Natural killer cell (primary cell): Measurements from ENCODE around the gene EYS. TPM values are rescaled to one million over a fixed set of nuclear protein-coding genes. Genes with fewer than 3 reads are reported as not detected.

Source experiments
- ATAC-seq, 3 donors: fragments of 150-1000 bp in 2 of 3; fragments of 200-7000 bp in 1 of 3; cut with Tn5 transposase; 1 replicate in 1 of 3; 2 replicates in 2 of 3; pipeline ENCODE4 v1.10.0; 2021; ENCODE audit warnings: mild to moderate bottlenecking in 2 of 3, moderate library complexity in 2 of 3
- DNase-seq, 2 donors: peaks; one replicate each; pipeline versions ENCODE4 v3.0.0 to v3.0.0-alpha.2; 2013 to 2021; ENCODE audit warnings: mixed read lengths in 1 of 2
- H3K27ac ChIP-seq: one replicate; pipeline ENCODE4 v1.5.1; 2013; ENCODE audit warnings: mild to moderate bottlenecking, low read length
- H3K27me3 ChIP-seq: one replicate; pipeline ENCODE4 v1.6.1; 2013; ENCODE audit warnings: low read length; ENCODE audit not compliant: control insufficient read depth, insufficient read depth
- H3K36me3 ChIP-seq: one replicate; pipeline ENCODE4 v1.6.1; 2013; ENCODE audit warnings: low read length; ENCODE audit not compliant: control insufficient read depth, insufficient read depth
- H3K4me1 ChIP-seq: one replicate; pipeline ENCODE4 v1.6.1; 2013; ENCODE audit warnings: low read length; ENCODE audit not compliant: control insufficient read depth, insufficient read depth
- H3K4me3 ChIP-seq: one replicate; pipeline ENCODE4 v1.5.1; 2013; ENCODE audit warnings: low read length
- H3K9me3 ChIP-seq: one replicate; pipeline ENCODE4 v1.6.1; 2013; ENCODE audit warnings: low read length; ENCODE audit not compliant: control insufficient read depth, insufficient read depth
- H3K27ac Mint-ChIP-seq, 2 donors: one replicate each; pipeline ENCODE4 v1.8.0; 2022; ENCODE audit warnings: mild to moderate bottlenecking in 2 of 2, mixed read lengths in 2 of 2, moderate library complexity in 1 of 2
- H3K27me3 Mint-ChIP-seq, 2 donors: one replicate each; pipeline ENCODE4 v1.8.0; 2022; ENCODE audit warnings: low read depth in 2 of 2, mixed read lengths in 2 of 2
- H3K36me3 Mint-ChIP-seq: one replicate; pipeline ENCODE4 v1.8.0; 2022; ENCODE audit warnings: mixed read lengths
- H3K4me1 Mint-ChIP-seq, 2 donors: one replicate each; pipeline ENCODE4 v1.8.0; 2022; ENCODE audit warnings: mixed read lengths in 2 of 2
- H3K4me3 Mint-ChIP-seq: one replicate; pipeline ENCODE4 v1.8.0; 2022; ENCODE audit warnings: mild to moderate bottlenecking, moderate library complexity, mixed read lengths
- H3K9me3 Mint-ChIP-seq, 2 donors: one replicate each; pipeline ENCODE4 v1.8.0; 2022; ENCODE audit warnings: mixed read lengths in 2 of 2
- WGBS: methylation state at CpG from one replicate; pipeline ENCODE4 v1.1.7; 2013; ENCODE audit warnings: missing lambda C conversion rate; ENCODE audit not compliant: insufficient coverage; 5-methylcytosine and 5-hydroxymethylcytosine counted together
- intact Hi-C: fragments of 100-400 bp; cut with micrococcal nuclease; formaldehyde crosslinking; loops from one replicate; pipeline ENCODE4 v1.14.2; 2022
- total RNA-seq, 4 donors: library from RNA; stranded (reverse); fragments of 120-200 nt in 1 of 4; gene quantifications; one replicate each; pipeline versions ENCODE4 v1.2.3 to v1.2.4, GENCODE V29; 2013 to 2022
- TF ChIP-seq, protein P1 (sequence below): fragments of 200-600 bp; IDR thresholded peaks from one replicate; pipeline ENCODE4 v1.8.0; 2022; ENCODE audit warnings: antibody characterized with exemption

The EYS gene
- total RNA-seq, 3 donors from 2014 or later (not counting 1 experiment from before 2014, with no cell fraction given) = 0.55 TPM; not detected in 2

DNA sequence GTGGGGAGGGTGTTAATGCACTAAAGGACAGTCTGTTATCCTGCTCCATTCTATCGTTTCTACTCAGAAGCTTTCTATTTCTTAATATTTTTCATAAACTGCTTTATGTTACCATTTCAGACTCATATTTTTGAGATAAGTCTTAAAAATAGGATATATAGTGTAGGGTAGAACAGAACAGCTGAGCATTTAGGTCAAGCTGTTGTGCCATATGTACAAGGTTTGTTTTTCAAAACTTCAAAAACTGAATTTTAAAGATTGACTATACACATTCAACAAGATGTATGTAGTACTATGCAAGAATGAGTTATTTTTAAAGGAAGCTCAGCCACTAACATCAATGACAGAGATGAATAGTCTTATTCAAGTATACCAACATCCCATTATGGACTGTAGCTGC, 1634.3 kb downstream of the EYS start:
- no peak for ATAC-seq
- no peaks in the 10 kb centered on the region for H3K36me3 Mint-ChIP-seq

DNA sequence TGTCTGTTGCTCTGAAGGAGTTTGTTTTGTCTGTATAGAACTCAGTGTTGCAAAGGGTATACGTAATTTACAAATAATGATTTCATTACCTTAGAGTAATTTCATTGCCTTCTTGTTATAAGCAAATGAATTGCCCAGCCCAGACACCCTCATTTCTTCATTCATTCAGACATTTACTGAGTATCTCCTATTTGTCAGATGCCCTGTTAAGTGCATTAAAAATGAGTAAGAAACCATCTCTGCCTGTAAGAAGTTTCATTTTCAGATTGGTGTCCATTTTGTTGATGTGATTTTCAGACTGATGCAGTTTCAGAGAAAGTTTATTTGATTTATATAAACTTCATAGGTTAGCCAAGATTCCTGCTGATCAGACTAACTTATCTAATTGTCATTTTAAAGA, 1642.1 kb downstream of the EYS start:
- H3K4me1 Mint-ChIP-seq = no peaks in the 10 kb centered on the region
- ATAC-seq (no peak), DNase-seq (no peak)
- H3K27me3 ChIP-seq = no peaks in the 10 kb centered on the region
- no peak overlapping the region for H3K27ac Mint-ChIP-seq
- no peak overlapping the region for H3K4me3 ChIP-seq
- no peaks in the 10 kb centered on the region for H3K4me1 ChIP-seq
- no CpG with 5 or more reads among the region's 1 CpG for WGBS
- TF ChIP-seq, protein P1, sequence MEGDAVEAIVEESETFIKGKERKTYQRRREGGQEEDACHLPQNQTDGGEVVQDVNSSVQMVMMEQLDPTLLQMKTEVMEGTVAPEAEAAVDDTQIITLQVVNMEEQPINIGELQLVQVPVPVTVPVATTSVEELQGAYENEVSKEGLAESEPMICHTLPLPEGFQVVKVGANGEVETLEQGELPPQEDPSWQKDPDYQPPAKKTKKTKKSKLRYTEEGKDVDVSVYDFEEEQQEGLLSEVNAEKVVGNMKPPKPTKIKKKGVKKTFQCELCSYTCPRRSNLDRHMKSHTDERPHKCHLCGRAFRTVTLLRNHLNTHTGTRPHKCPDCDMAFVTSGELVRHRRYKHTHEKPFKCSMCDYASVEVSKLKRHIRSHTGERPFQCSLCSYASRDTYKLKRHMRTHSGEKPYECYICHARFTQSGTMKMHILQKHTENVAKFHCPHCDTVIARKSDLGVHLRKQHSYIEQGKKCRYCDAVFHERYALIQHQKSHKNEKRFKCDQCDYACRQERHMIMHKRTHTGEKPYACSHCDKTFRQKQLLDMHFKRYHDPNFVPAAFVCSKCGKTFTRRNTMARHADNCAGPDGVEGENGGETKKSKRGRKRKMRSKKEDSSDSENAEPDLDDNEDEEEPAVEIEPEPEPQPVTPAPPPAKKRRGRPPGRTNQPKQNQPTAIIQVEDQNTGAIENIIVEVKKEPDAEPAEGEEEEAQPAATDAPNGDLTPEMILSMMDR = no peak
- no peak overlapping the region for H3K4me3 Mint-ChIP-seq
- H3K27ac ChIP-seq = no peak overlapping the region
- no peaks in the 10 kb centered on the region for H3K36me3 ChIP-seq
- no peaks in the 10 kb centered on the region for H3K9me3 ChIP-seq
- intact Hi-C loops = no loop called here
- H3K36me3 Mint-ChIP-seq = no peaks in the 10 kb centered on the region
- H3K9me3 Mint-ChIP-seq = peaks cover 15% of the 10 kb centered on the region in 2 donors
- no peaks in the 10 kb centered on the region for H3K27me3 Mint-ChIP-seq

More for the DNA sequence above, 1634.3 kb downstream of the EYS start:
- Mint-ChIP-seq H3K4me3 (no peak overlapping the region), H3K27ac (no peak overlapping the region), H3K27me3 (no peaks in the 10 kb centered on the region), H3K4me1 (no peaks in the 10 kb centered on the region), H3K9me3 (peaks cover 2 to 4% of the 10 kb centered on the region in 2 donors)
- TF ChIP-seq, protein P1 = no peak
- Histone ChIP-seq H3K27ac (no peak overlapping the region), H3K4me1 (no peaks in the 10 kb centered on the region), H3K36me3 (no peaks in the 10 kb centered on the region), H3K4me3 (no peak overlapping the region), H3K27me3 (no peaks in the 10 kb centered on the region), H3K9me3 (no peaks in the 10 kb centered on the region)
- intact Hi-C loops = no loop called here
- no peak for DNase-seq
- WGBS = no CpG with 5 or more reads among the region's 1 CpG

DNA sequence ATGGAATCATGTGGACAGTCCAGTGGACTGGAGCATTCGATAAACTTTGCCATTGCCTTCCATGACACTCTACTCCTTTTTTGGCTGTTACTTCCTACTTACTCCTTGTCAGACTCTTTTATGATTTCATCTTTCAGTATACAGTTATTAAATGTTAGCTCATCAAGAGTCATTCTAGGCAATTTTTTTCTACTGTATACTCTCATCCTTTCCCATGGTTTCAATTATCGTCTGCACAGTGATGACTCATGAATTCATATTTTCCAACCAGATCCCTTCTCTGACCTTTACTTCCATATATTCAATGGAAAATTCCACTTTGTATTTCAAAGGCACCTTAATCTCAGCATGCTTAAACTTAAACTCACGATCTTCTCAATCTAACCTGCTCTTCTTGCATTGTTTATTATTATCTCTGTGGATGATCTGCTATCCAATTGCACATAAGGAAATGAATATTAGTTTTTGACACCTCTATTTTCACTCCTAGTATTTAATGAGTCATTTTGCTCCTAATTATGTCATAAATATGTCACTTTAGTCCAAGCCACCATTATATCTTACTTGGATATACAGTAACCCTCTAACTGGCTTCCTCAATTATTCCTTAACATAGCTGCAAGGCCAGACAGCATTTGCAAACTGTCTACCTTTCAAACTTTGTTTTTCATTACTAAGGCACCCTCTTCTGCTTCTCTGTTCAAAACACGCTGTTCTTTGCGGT, 1643.9 kb downstream of the EYS start:
- Mint-ChIP-seq H3K9me3 (peaks cover 12 to 21% of the 10 kb centered on the region in 2 donors), H3K4me1 (no peaks in the 10 kb centered on the region), H3K4me3 (no peak overlapping the region), H3K36me3 (no peaks in the 10 kb centered on the region), H3K27ac (no peak overlapping the region), H3K27me3 (no peaks in the 10 kb centered on the region)
- no peaks in the 10 kb centered on the region for H3K9me3 ChIP-seq
- no peak for DNase-seq
- no peak overlapping the region for H3K4me3 ChIP-seq
- H3K36me3 ChIP-seq = no peaks in the 10 kb centered on the region
- 91% methylated on average over 4 of the region's 5 CpGs for WGBS
- no peak overlapping the region for H3K27ac ChIP-seq
- no peak for ATAC-seq
- TF ChIP-seq, protein P1 = no peak
- H3K27me3 ChIP-seq = no peaks in the 10 kb centered on the region
- no peaks in the 10 kb centered on the region for H3K4me1 ChIP-seq
- intact Hi-C loops = no loop called here

DNA sequence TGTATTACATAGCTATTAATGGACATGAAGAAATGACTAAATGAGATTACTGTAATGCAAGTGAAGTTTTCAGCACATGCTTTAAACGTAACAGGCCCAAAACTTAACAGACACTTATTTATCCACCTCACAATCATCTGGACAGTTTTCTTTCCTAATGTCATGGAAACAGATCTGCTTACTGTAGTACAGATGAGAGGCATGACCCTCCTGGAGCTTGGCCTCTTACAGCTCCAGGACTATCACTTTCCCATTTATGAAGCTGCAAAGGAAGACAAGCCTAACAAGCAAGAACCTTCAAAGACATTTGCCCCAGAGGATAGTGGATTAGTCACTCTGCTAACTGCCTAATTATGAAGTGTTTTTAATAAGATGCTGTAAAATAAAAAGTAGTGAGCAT, 1652.2 kb downstream of the EYS start:
- Histone ChIP-seq H3K9me3 (no peaks in the 10 kb centered on the region), H3K36me3 (no peaks in the 10 kb centered on the region), H3K27ac (no peak overlapping the region), H3K4me3 (no peak overlapping the region), H3K4me1 (no peaks in the 10 kb centered on the region), H3K27me3 (no peaks in the 10 kb centered on the region)
- DNase-seq (no peak), ATAC-seq (no peak)
- Mint-ChIP-seq H3K27me3 (no peaks in the 10 kb centered on the region), H3K4me3 (no peak overlapping the region), H3K9me3 (peaks cover 4 to 18% of the 10 kb centered on the region in 2 donors), H3K27ac (no peak overlapping the region), H3K36me3 (no peaks in the 10 kb centered on the region), H3K4me1 (no peaks in the 10 kb centered on the region)
- TF ChIP-seq, protein P1 = no peak
- WGBS = 44% methylated on average over 1 of the region's 1 CpG
- intact Hi-C loops = no loop called here
